Endothelial cell (in vitro differentiated cells): Measurements from ENCODE around the gene PIK3R1. TPM values are rescaled to one million over a fixed set of nuclear protein-coding genes. Genes with fewer than 3 reads are reported as not detected.

ENCODE experiments used
- DNase-seq: peaks from one replicate; pipeline ENCODE4 v3.0.0; 2021; ENCODE audit warnings: low spot score
- H3K27ac Mint-ChIP-seq: one replicate; pipeline ENCODE4 v1.8.0; 2021; ENCODE audit warnings: mixed read lengths, inconsistent platforms; ENCODE audit not compliant: unreplicated experiment
- H3K27me3 Mint-ChIP-seq: one replicate; pipeline ENCODE4 v1.8.0; 2021; ENCODE audit warnings: mild to moderate bottlenecking, moderate library complexity, mixed read lengths, inconsistent platforms; ENCODE audit not compliant: unreplicated experiment
- H3K36me3 Mint-ChIP-seq: one replicate; pipeline ENCODE4 v1.8.0; 2021; ENCODE audit warnings: mild to moderate bottlenecking, low read depth, mixed read lengths, inconsistent platforms; ENCODE audit not compliant: unreplicated experiment
- H3K4me1 Mint-ChIP-seq: one replicate; pipeline ENCODE4 v1.8.0; 2021; ENCODE audit warnings: mild to moderate bottlenecking, mixed read lengths, inconsistent platforms; ENCODE audit not compliant: unreplicated experiment
- H3K4me3 Mint-ChIP-seq: one replicate; pipeline ENCODE4 v1.8.0; 2021; ENCODE audit warnings: mild to moderate bottlenecking, mixed read lengths, inconsistent platforms; ENCODE audit not compliant: unreplicated experiment
- H3K9me3 Mint-ChIP-seq: one replicate; pipeline ENCODE4 v1.8.0; 2021; ENCODE audit warnings: mixed read lengths, inconsistent platforms; ENCODE audit not compliant: unreplicated experiment
- CTCF ChIP-seq: fragments of 200-600 bp; sonication (generic); IDR thresholded peaks from one replicate; pipeline ENCODE4 v1.5.0; 2021; ENCODE audit warnings: antibody characterized with exemption; ENCODE audit not compliant: unreplicated experiment
- total RNA-seq: library from RNA; stranded (reverse); fragmentation: NEBNext Ultra II Directional; extraction: Animal tissue kit (Norgen Biotek cat#: 25700); gene quantifications from one replicate; pipeline ENCODE4 v1.2.1, GENCODE V29; 2021; ENCODE audit not compliant: unreplicated experiment

Gene PIK3R1
- total RNA-seq, 1 donor from 2014 or later = 37.1 TPM

- Mint-ChIP-seq H3K27ac (no peak overlapping the region), H3K9me3 (no peaks in the 10 kb centered on the region), H3K27me3 (no peaks in the 10 kb centered on the region), H3K36me3 (peaks cover 14% of the 10 kb centered on the region), H3K4me3 (no peak overlapping the region), H3K4me1 (peaks cover 26% of the 10 kb centered on the region)
- TF ChIP-seq CTCF = no peak
- no peak for DNase-seq
Measured at GRCh38 chr5:68225188-68225910, 9.8 kb downstream of the PIK3R1 start.

DNA sequence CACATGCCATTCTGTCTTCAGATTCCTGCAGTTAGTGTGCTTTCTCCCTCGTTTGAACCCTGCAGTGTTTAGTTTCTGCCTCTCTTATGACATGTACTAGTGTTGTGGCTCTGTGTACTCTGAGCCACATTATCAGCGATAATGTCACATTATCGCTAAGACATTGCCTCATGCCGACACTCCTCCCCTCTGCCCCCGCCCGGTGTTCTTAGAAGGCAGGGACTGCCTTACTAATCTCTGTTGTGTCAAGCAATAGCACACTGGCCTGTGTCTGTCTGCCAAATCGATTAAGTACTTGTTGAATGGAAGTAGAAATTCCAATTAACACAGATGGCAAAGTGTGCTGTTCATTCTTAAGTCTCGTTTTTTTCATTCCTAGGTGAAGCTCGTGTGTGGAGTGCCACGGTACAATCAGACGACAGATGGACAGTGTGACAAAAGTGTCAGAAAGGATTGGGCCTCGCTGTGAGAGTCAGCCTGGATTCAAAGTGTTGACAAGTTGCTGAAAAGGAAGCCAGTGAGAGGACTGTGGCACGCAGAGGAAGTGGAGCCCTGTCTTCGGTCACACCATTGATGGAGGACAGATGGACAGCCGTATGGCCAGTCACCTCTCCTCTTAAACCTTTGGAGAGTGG, 10.5 kb downstream of the PIK3R1 start:
- no peak overlapping the region for H3K27ac Mint-ChIP-seq
- no peak overlapping the region for H3K4me3 Mint-ChIP-seq
- peaks cover 26% of the 10 kb centered on the region for H3K4me1 Mint-ChIP-seq
- no peak for TF ChIP-seq CTCF
- peaks cover 11% of the 10 kb centered on the region for H3K36me3 Mint-ChIP-seq
- H3K9me3 Mint-ChIP-seq = no peaks in the 10 kb centered on the region
- DNase-seq = no peak
- H3K27me3 Mint-ChIP-seq = peaks cover 2% of the 10 kb centered on the region

DNA sequence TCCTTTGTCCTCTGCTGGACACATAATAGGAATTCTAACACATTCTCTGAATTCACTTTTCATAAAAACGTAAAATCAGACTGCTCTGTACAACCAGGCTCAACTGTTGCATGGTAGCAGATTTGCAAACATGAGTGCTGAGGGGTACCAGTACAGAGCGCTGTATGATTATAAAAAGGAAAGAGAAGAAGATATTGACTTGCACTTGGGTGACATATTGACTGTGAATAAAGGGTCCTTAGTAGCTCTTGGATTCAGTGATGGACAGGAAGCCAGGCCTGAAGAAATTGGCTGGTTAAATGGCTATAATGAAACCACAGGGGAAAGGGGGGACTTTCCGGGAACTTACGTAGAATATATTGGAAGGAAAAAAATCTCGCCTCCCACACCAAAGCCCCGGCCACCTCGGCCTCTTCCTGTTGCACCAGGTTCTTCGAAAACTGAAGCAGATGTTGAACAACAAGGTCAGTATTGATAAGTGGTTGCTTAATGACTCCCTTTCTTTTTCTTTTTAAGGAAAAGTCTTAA, 11.1 kb downstream of the PIK3R1 start:
- no peak for TF ChIP-seq CTCF
- peaks cover 12% of the 10 kb centered on the region for H3K36me3 Mint-ChIP-seq
- DNase-seq = no peak
- peaks cover 2% of the 10 kb centered on the region for H3K27me3 Mint-ChIP-seq
- H3K9me3 Mint-ChIP-seq = no peaks in the 10 kb centered on the region
- peaks cover 27% of the 10 kb centered on the region for H3K4me1 Mint-ChIP-seq
- no peak overlapping the region for H3K27ac Mint-ChIP-seq
- H3K4me3 Mint-ChIP-seq = no peak overlapping the region

GRCh38 chr5:68227532-68228160, 12.1 kb downstream of the PIK3R1 start:
- no peaks in the 10 kb centered on the region for H3K9me3 Mint-ChIP-seq
- no peak overlapping the region for H3K4me3 Mint-ChIP-seq
- TF ChIP-seq CTCF = no peak
- peaks cover 15% of the 10 kb centered on the region for H3K36me3 Mint-ChIP-seq
- peaks cover 2% of the 10 kb centered on the region for H3K27me3 Mint-ChIP-seq
- no peak overlapping the region for H3K27ac Mint-ChIP-seq
- peaks cover 33% of the 10 kb centered on the region for H3K4me1 Mint-ChIP-seq
- DNase-seq = no peak

DNA sequence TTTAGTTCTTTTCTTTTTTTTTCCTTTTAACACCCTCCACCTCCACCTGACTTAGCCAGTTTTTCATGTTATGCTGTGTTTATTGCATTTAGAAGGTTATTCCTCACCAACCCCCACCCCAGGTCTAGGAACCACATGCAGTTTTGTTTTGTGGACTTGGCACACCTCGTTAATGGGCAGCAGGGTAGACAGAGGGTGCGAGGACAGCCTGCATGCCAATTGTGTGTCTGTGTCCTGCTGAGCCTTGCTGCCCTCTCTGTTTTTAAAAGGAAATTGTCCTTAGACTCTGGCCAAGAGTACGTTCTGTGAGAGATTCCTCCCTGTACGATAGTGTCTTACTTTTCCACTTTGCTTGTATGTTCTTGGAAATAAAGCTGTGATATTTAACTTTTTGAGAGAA, 13.9 kb downstream of the PIK3R1 start:
- Mint-ChIP-seq H3K4me1 (peaks cover 37% of the 10 kb centered on the region), H3K9me3 (no peaks in the 10 kb centered on the region), H3K36me3 (peaks cover 17% of the 10 kb centered on the region), H3K27ac (no peak overlapping the region), H3K4me3 (no peak overlapping the region), H3K27me3 (peaks cover 2% of the 10 kb centered on the region)
- no peak for TF ChIP-seq CTCF
- no peak for DNase-seq
